ENCODE results near the gene VSIG8.

Gene VSIG8

GRCh38 chr1:159869173-159869572 lies 6.7 kb upstream of the VSIG8 start:
- no peak overlapping the region for H3K27ac ChIP-seq (ENCODE audit: low read depth, low read length)

GRCh38 chr1:159868766-159869165 lies 6.3 kb upstream of the VSIG8 start:
- H3K36me3 ChIP-seq (ENCODE audit: control insufficient read depth, insufficient read depth, low read length), result no peaks in the 10 kb centered on the region
- no peak overlapping the region for H3K27ac ChIP-seq (ENCODE audit: low read depth, low read length)
- no peak overlapping the region for H3K4me3 ChIP-seq (ENCODE audit: low read depth, low read length)
- H3K27me3 ChIP-seq (ENCODE audit: control insufficient read depth, insufficient read depth, low read length), result no peaks in the 10 kb centered on the region
- no peak overlapping the region for H3K9ac ChIP-seq (ENCODE audit: low read depth, low read length)
- H3K4me1 ChIP-seq (ENCODE audit: control insufficient read depth, insufficient read depth, low read length), result no peaks in the 10 kb centered on the region; the same call in 1 of the 2 replicates
- no peaks in the 10 kb centered on the region for H3K9me3 ChIP-seq (ENCODE audit: control insufficient read depth, insufficient read depth, low read length)

More at GRCh38 chr1:159869173-159869572, 6.7 kb upstream of the VSIG8 start:
- no peaks in the 10 kb centered on the region for H3K9me3 ChIP-seq (ENCODE audit: control insufficient read depth, insufficient read depth, low read length)
- H3K4me1 ChIP-seq (ENCODE audit: control insufficient read depth, insufficient read depth, low read length), result no peaks in the 10 kb centered on the region; the same call in 1 of the 2 replicates
- no peaks in the 10 kb centered on the region for H3K36me3 ChIP-seq (ENCODE audit: control insufficient read depth, insufficient read depth, low read length)
- no peak overlapping the region for H3K9ac ChIP-seq (ENCODE audit: low read depth, low read length)
- no peaks in the 10 kb centered on the region for H3K27me3 ChIP-seq (ENCODE audit: control insufficient read depth, insufficient read depth, low read length)
- no peak overlapping the region for H3K4me3 ChIP-seq (ENCODE audit: low read depth, low read length)

GRCh38 chr1:159867664-159868026 lies 5.2 kb upstream of the VSIG8 start:
- Histone ChIP-seq H3K9ac (ENCODE audit: low read depth, low read length) (no peak overlapping the region), H3K9me3 (ENCODE audit: control insufficient read depth, insufficient read depth, low read length) (no peaks in the 10 kb centered on the region), H3K36me3 (ENCODE audit: control insufficient read depth, insufficient read depth, low read length) (no peaks in the 10 kb centered on the region), H3K4me1 (ENCODE audit: control insufficient read depth, insufficient read depth, low read length) (no peaks in the 10 kb centered on the region; the same call in 1 of the 2 replicates), H3K4me3 (ENCODE audit: low read depth, low read length) (no peak overlapping the region), H3K27me3 (ENCODE audit: control insufficient read depth, insufficient read depth, low read length) (no peaks in the 10 kb centered on the region), H3K27ac (ENCODE audit: low read depth, low read length) (no peak overlapping the region)

- Histone ChIP-seq H3K9me3 (ENCODE audit: control insufficient read depth, insufficient read depth, low read length) (no peaks in the 10 kb centered on the region), H3K27me3 (ENCODE audit: control insufficient read depth, insufficient read depth, low read length) (no peaks in the 10 kb centered on the region), H3K4me3 (ENCODE audit: low read depth, low read length) (no peak overlapping the region), H3K9ac (ENCODE audit: low read depth, low read length) (no peak overlapping the region), H3K4me1 (ENCODE audit: control insufficient read depth, insufficient read depth, low read length) (no peaks in the 10 kb centered on the region; the same call in 1 of the 2 replicates), H3K27ac (ENCODE audit: low read depth, low read length) (no peak overlapping the region), H3K36me3 (ENCODE audit: control insufficient read depth, insufficient read depth, low read length) (no peaks in the 10 kb centered on the region)
Measured at GRCh38 chr1:159866905-159867663, 4.6 kb upstream of the VSIG8 start.

- no peaks in the 10 kb centered on the region for H3K27me3 ChIP-seq (ENCODE audit: control insufficient read depth, insufficient read depth, low read length)
- H3K4me1 ChIP-seq (ENCODE audit: control insufficient read depth, insufficient read depth, low read length), result no peaks in the 10 kb centered on the region; the same call in 1 of the 2 replicates
- no peaks in the 10 kb centered on the region for H3K36me3 ChIP-seq (ENCODE audit: control insufficient read depth, insufficient read depth, low read length)
- no peak overlapping the region for H3K27ac ChIP-seq (ENCODE audit: low read depth, low read length)
- no peak overlapping the region for H3K4me3 ChIP-seq (ENCODE audit: low read depth, low read length)
- H3K9me3 ChIP-seq (ENCODE audit: control insufficient read depth, insufficient read depth, low read length), result no peaks in the 10 kb centered on the region
- H3K9ac ChIP-seq (ENCODE audit: low read depth, low read length), result no peak overlapping the region
Measured at GRCh38 chr1:159866066-159866465, 3.6 kb upstream of the VSIG8 start.

GRCh38 chr1:159864262-159864661 lies 1.8 kb upstream of the VSIG8 start:
- Histone ChIP-seq H3K9me3 (ENCODE audit: control insufficient read depth, insufficient read depth, low read length) (no peaks in the 10 kb centered on the region), H3K36me3 (ENCODE audit: control insufficient read depth, insufficient read depth, low read length) (no peaks in the 10 kb centered on the region), H3K27ac (ENCODE audit: low read depth, low read length) (no peak overlapping the region), H3K4me1 (ENCODE audit: control insufficient read depth, insufficient read depth, low read length) (no peaks in the 10 kb centered on the region; the same call in 1 of the 2 replicates), H3K27me3 (ENCODE audit: control insufficient read depth, insufficient read depth, low read length) (no peaks in the 10 kb centered on the region), H3K9ac (ENCODE audit: low read depth, low read length) (no peak overlapping the region), H3K4me3 (ENCODE audit: low read depth, low read length) (no peak overlapping the region)

GRCh38 chr1:159862031-159862430 lies 426 bp downstream of the VSIG8 start:
- Histone ChIP-seq H3K9me3 (ENCODE audit: control insufficient read depth, insufficient read depth, low read length) (no peaks in the 10 kb centered on the region), H3K4me1 (ENCODE audit: control insufficient read depth, insufficient read depth, low read length) (no peaks in the 10 kb centered on the region)

GRCh38 chr1:159861218-159861617 lies 1.2 kb downstream of the VSIG8 start:
- Histone ChIP-seq H3K4me1 (ENCODE audit: control insufficient read depth, insufficient read depth, low read length) (no peaks in the 10 kb centered on the region), H3K27me3 (ENCODE audit: control insufficient read depth, insufficient read depth, low read length) (peaks cover 15% of the 10 kb centered on the region), H3K9me3 (ENCODE audit: control insufficient read depth, insufficient read depth, low read length) (no peaks in the 10 kb centered on the region), H3K36me3 (ENCODE audit: control insufficient read depth, insufficient read depth, low read length) (no peaks in the 10 kb centered on the region), H3K4me3 (ENCODE audit: low read depth, low read length) (no peak overlapping the region), H3K9ac (ENCODE audit: low read depth, low read length) (no peak overlapping the region), H3K27ac (ENCODE audit: low read depth, low read length) (no peak overlapping the region)

More at GRCh38 chr1:159862031-159862430, 426 bp downstream of the VSIG8 start:
- Histone ChIP-seq H3K27ac (ENCODE audit: low read depth, low read length) (no peak overlapping the region), H3K27me3 (ENCODE audit: control insufficient read depth, insufficient read depth, low read length) (peaks cover 8% of the 10 kb centered on the region), H3K4me3 (ENCODE audit: low read depth, low read length) (no peak overlapping the region), H3K9ac (ENCODE audit: low read depth, low read length) (no peak overlapping the region), H3K36me3 (ENCODE audit: control insufficient read depth, insufficient read depth, low read length) (no peaks in the 10 kb centered on the region)

GRCh38 chr1:159860456-159860855 lies 2.0 kb downstream of the VSIG8 start:
- H3K4me1 ChIP-seq (ENCODE audit: control insufficient read depth, insufficient read depth, low read length), result no peaks in the 10 kb centered on the region
- no peak overlapping the region for H3K27ac ChIP-seq (ENCODE audit: low read depth, low read length)
- H3K36me3 ChIP-seq (ENCODE audit: control insufficient read depth, insufficient read depth, low read length), result no peaks in the 10 kb centered on the region
- no peak overlapping the region for H3K4me3 ChIP-seq (ENCODE audit: low read depth, low read length)
- peaks cover 23% of the 10 kb centered on the region for H3K27me3 ChIP-seq (ENCODE audit: control insufficient read depth, insufficient read depth, low read length)
- no peaks in the 10 kb centered on the region for H3K9me3 ChIP-seq (ENCODE audit: control insufficient read depth, insufficient read depth, low read length)
- H3K9ac ChIP-seq (ENCODE audit: low read depth, low read length), result no peak overlapping the region

- H3K9ac ChIP-seq (ENCODE audit: low read depth, low read length), result no peak overlapping the region
- no peak overlapping the region for H3K27ac ChIP-seq (ENCODE audit: low read depth, low read length)
- no peak overlapping the region for H3K4me3 ChIP-seq (ENCODE audit: low read depth, low read length)
- H3K27me3 ChIP-seq (ENCODE audit: control insufficient read depth, insufficient read depth, low read length), result peaks cover 29% of the 10 kb centered on the region
- no peaks in the 10 kb centered on the region for H3K4me1 ChIP-seq (ENCODE audit: control insufficient read depth, insufficient read depth, low read length)
- no peaks in the 10 kb centered on the region for H3K36me3 ChIP-seq (ENCODE audit: control insufficient read depth, insufficient read depth, low read length)
- no peaks in the 10 kb centered on the region for H3K9me3 ChIP-seq (ENCODE audit: control insufficient read depth, insufficient read depth, low read length)
Measured at GRCh38 chr1:159859767-159860322, 2.6 kb downstream of the VSIG8 start.

- no peaks in the 10 kb centered on the region for H3K36me3 ChIP-seq (ENCODE audit: control insufficient read depth, insufficient read depth, low read length)
- peaks cover 48% of the 10 kb centered on the region for H3K27me3 ChIP-seq (ENCODE audit: control insufficient read depth, insufficient read depth, low read length)
- no peaks in the 10 kb centered on the region for H3K9me3 ChIP-seq (ENCODE audit: control insufficient read depth, insufficient read depth, low read length)
- no peak overlapping the region for H3K9ac ChIP-seq (ENCODE audit: low read depth, low read length)
- H3K4me1 ChIP-seq (ENCODE audit: control insufficient read depth, insufficient read depth, low read length), result no peaks in the 10 kb centered on the region
- H3K4me3 ChIP-seq (ENCODE audit: low read depth, low read length), result no peak overlapping the region
- H3K27ac ChIP-seq (ENCODE audit: low read depth, low read length), result no peak overlapping the region
Measured at GRCh38 chr1:159857889-159858288, 4.6 kb downstream of the VSIG8 start.

Measured in HUES48 (cell line).